Measurements from ENCODE around the gene WWOX.

- no peak for TF ChIP-seq CTCF (IDR thresholded peaks at IDR 0.05)
- no peak for TF ChIP-seq POLR2A (IDR thresholded peaks at IDR 0.05)
- TF ChIP-seq EP300 (IDR thresholded peaks at IDR 0.05), result no peak
These were observed 903.7 kb downstream of the WWOX start for GRCh38 chr16:79003026-79003609.
